ENCODE data around the gene ECEL1. TPM values are rescaled to one million over a fixed set of nuclear protein-coding genes. Genes with fewer than 3 reads are reported as not detected.

Gene ECEL1
- total and polyA plus RNA-seq, 2 donors (not counting 1 experiment from before 2014, with no cell fraction given), result 0.47 TPM; not detected in 1

- 87% methylated on average over 28 of the region's 30 CpGs for WGBS (ENCODE audit: insufficient coverage)
- Mint-ChIP-seq H3K4me1 (peaks cover 6% of the 10 kb centered on the region), H3K4me3 (no peak overlapping the region), H3K27me3 (peaks cover 28% of the 10 kb centered on the region), H3K9me3 (ENCODE audit: insufficient read depth) (no peaks in the 10 kb centered on the region), H3K27ac (no peak overlapping the region)
- CTCF ChIA-PET, result no interaction called here
- H3K79me2 ChIP-seq (ENCODE audit: control insufficient read depth, insufficient read depth, low read length), result no peaks in the 10 kb centered on the region
- peaks cover 0 to 19% (median 2%) of the 10 kb centered on the region in 4 experiments for H3K27me3 ChIP-seq (replicated peaks in 1 of 4; ENCODE audit: control extremely low read depth in 1 of 4, control insufficient read depth in 3 of 4, insufficient read depth in 4 of 4, low read length in 3 of 4)
- DNase-seq, result no peak
- TF ChIP-seq EZH2 (IDR thresholded peaks at IDR 0.05; ENCODE audit: borderline replicate concordance, insufficient read depth, low read depth, low read length, poor library complexity, severe bottlenecking), result no peak
- no peak for TF ChIP-seq CTCF (IDR thresholded peaks at IDR 0.05)
- peaks cover 7 to 8% of the 10 kb centered on the region in 2 donors for H3K4me1 ChIP-seq (ENCODE audit: control insufficient read depth in 2 of 2, insufficient read depth in 2 of 2, low read length in 2 of 2)
- ATAC-seq (ENCODE audit: low read depth), result no peak
- no peaks in the 10 kb centered on the region for H3K36me3 ChIP-seq (replicated peaks in 1 of 2; ENCODE audit: control extremely low read depth in 1 of 2, control insufficient read depth in 1 of 2, extremely low read depth in 1 of 2, insufficient read depth in 2 of 2, low read length in 1 of 2)
- no peaks in the 10 kb centered on the region for H3K9me3 ChIP-seq (ENCODE audit: control extremely low read depth in 1 of 3, control insufficient read depth in 2 of 3, insufficient read depth in 1 of 3, low read length in 2 of 3)
- no peak overlapping the region for H2AFZ ChIP-seq (ENCODE audit: insufficient read depth, low read depth, low read length, poor library complexity, severe bottlenecking)
- no peak overlapping the region for H3K4me3 ChIP-seq (ENCODE audit: control extremely low read depth in 1 of 5, extremely low read depth in 1 of 5, insufficient read depth in 1 of 5, low read depth in 2 of 5, low read length in 4 of 5)
- H4K20me1 ChIP-seq (ENCODE audit: control insufficient read depth, insufficient read depth, low read length, poor library complexity, severe bottlenecking), result no peaks in the 10 kb centered on the region
- H3K9ac ChIP-seq (ENCODE audit: low read length), result no peak overlapping the region
- POLR2A ChIA-PET, result no interaction called here
- intact Hi-C loops (cut with micrococcal nuclease), result no loop called here
- no peak overlapping the region for H3K27ac ChIP-seq (ENCODE audit: low read length in 2 of 2)
- H3K4me2 ChIP-seq (replicated peaks; ENCODE audit: low read depth, low read length, poor library complexity, severe bottlenecking), result no peak overlapping the region
These were observed 2.8 kb upstream of the ECEL1 start for GRCh38 chr2:232490221-232491138.

All from B cell (primary cell).